ENCODE measurements around the gene SDR42E1.

SDR42E1 gene, protein sequence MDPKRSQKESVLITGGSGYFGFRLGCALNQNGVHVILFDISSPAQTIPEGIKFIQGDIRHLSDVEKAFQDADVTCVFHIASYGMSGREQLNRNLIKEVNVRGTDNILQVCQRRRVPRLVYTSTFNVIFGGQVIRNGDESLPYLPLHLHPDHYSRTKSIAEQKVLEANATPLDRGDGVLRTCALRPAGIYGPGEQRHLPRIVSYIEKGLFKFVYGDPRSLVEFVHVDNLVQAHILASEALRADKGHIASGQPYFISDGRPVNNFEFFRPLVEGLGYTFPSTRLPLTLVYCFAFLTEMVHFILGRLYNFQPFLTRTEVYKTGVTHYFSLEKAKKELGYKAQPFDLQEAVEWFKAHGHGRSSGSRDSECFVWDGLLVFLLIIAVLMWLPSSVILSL

DNA sequence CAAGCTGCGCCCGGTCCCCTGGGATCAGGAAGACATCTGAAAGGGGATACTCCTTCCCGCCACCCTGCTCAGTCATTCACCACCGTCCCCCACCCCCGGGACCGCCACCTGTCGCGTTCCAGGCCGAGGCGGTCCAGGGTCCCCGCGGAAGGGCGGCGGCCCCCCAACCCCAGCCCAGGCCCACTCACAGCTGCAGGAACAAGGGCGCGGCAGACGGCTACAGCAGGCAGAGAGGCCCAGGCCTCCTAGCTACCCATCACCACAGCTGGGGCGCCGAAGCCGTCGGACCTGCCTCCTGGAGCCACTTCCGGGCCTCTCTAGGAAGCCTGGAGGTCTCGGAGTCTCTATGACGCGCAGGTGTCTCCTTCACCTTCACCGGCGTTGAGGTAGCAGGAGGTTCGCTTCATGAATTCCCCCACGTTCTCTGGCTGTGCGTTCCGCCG, at the start of gene SDR42E1:
TSS of gene SDR42E1 (minus strand) at position 272 of the 443 bp plus-strand sequence. CDS start 10,612 bp downstream, outside the sequence.
- peak within 1 kb of the TSS; percentile 68; the same call in 1 of the 2 replicates for H3K4me3 ChIP-seq (ENCODE audit: low read length)
- TF ChIP-seq ZNF274 (IDR thresholded peaks at IDR 0.05; ENCODE audit: low read depth, low read length), result no peak

DNA sequence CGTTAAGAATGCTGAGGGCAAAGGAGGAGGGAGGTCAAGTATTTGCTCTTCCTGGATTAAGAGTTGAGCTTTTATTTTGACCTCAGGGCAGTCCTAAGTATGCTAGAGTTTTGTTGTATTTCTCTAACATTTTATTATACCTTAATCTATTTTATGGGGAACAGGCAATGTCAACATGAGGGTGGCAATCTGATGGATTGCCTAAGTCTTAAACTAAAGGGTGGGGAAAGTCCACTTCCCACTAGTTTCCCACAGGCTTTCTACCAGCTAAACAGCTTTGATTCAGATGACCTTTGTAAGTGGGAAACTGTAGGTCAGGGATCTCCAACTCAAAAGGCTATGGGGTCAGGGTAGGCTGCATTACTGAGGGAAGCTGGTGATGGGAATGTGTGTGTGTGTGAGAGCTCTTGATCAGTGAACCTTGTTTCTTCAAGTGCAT, 48.7 kb upstream of the SDR42E1 start:
- TF ChIP-seq ZNF274 (IDR thresholded peaks at IDR 0.05; ENCODE audit: low read depth, low read length), result no peak
- no peak overlapping the region for H3K4me3 ChIP-seq (ENCODE audit: low read length)

DNA sequence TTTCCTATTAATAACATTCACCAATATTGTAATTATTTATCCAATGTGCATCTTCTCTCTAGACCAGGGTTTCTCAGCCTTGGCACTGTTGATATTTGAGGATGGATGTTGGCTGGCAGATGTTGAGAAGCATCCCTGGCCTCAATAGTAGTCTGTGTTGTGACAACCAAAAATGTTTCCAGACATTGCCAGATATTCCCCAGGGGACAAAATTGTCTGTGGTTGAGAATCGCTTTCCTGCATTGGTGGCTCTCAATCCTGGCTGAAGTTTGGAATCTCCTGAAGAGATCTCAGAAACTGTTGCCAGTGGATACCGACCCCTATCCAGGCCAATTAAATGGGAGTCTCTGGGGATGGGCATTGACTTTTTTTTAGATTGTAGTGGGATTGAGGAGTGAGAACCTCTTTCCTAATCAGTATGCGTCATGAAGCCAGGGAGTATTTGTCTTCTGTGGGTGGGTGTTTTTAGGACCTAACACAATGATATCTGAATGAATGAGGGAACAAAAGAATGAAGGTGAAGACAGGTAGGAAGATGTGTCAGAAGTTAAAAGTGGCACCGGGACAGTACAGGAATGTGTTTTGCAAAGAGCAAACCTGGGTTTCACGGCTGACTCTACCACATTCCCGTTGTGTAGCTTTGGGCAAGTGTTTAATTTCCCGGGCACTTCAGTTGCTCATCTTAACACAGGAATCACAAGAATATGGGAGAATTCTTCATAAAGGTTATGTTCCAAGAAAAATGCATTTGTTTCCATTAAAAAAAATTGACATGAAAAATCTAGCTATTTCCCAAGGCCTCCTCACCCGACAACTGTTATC, 48.1 kb upstream of the SDR42E1 start:
- no peak overlapping the region for H3K4me3 ChIP-seq (ENCODE audit: low read length)
- TF ChIP-seq ZNF274 (IDR thresholded peaks at IDR 0.05; ENCODE audit: low read depth, low read length), result no peak

DNA sequence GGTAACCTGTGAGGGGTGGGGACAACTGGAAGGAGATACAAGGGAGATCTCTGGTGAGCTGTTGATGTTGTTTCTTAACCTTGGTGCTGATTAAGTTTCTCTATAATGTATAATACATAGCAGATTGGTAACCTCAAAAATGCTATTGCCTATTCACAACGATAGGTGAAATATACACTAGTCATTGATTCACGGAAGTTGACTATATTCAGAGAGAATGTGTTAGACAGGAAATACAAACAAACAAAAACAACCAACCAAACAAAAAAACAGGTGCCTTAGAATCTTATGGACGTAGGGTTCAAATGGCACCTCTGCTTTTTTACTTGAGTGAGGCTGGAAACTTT, 45.3 kb upstream of the SDR42E1 start:
- no peak for TF ChIP-seq ZNF274 (IDR thresholded peaks at IDR 0.05; ENCODE audit: low read depth, low read length)
- no peak overlapping the region for H3K4me3 ChIP-seq (ENCODE audit: low read length)

DNA sequence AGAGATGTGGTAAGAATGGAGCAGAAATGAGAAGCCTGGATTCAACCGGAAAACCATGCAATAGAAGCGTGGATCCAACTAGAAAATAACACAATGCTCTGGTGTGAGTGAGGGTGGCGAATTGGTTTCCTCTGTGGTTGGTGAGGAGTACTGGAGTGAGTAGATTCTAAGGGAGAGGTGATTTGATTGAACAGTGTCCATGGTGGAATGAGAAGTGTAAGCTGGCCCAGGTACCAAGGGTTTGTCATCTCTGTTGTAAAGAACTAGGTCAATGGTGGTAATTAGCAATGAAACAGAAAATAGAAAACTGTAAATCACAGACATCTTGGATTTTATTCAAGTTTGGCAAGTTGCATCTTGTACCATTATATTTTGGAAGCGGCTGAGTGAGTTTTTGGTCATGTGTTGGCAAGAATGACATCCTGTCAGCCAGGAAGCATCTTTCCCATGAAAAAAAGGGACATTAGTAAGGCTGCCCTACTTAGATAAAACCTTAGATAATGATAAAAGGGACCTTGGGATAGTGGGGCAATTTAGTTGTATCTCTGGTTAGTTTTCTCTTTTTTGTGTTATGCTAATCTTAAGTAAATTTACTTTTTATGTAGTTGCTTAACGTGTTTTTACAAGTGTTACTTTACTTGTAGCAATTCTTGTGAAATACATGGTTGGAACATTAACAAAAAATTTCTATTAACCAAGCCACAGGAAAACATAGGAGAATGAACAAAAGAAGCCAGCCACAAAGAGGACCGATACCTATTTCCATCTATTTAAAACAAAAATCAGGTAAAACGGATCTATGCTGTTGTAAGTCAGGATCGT, 44.7 kb upstream of the SDR42E1 start:
- no peak overlapping the region for H3K4me3 ChIP-seq (ENCODE audit: low read length)
- no peak for TF ChIP-seq ZNF274 (IDR thresholded peaks at IDR 0.05; ENCODE audit: low read depth, low read length)

DNA sequence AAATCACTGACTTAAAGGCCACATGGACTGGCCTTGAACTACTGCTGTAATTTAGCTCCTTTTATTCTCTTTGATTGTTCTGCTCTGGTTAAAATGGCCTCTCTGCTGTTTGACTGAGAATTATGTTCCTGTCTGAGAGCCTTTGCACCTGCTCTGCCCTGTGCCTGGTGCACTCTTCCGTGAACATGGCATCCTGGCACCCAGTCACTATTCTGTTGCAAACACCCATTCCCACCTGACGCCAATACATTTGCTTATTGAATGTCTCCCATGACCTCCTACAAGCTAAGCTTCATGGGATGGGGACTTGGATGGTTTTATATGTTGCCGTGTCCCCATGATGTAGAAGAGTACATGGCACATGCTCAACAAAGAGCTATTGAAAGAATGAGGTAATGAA, 43.8 kb upstream of the SDR42E1 start:
- TF ChIP-seq ZNF274 (IDR thresholded peaks at IDR 0.05; ENCODE audit: low read depth, low read length), result no peak
- H3K4me3 ChIP-seq (ENCODE audit: low read length), result no peak overlapping the region

DNA sequence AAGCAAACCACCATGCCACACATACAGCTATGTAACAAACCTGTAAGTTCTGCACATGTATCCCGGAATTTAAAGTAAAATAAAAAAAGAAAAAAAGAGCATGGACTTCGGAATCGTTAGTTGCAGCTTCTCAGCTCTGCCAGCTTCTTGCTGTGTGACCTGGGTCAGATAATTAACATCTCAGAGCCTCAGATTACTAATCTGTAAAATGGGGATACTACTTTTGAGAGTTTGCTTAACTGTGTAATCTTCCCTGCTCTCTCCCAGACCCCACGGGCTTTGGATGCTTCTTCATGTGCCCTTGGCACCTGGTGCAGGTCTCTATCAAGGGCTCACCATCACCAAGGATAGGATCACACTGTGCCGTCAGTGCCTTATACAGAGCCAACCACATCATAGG, 40.4 kb upstream of the SDR42E1 start:
- no peak overlapping the region for H3K4me3 ChIP-seq (ENCODE audit: low read length)
- TF ChIP-seq ZNF274 (IDR thresholded peaks at IDR 0.05; ENCODE audit: low read depth, low read length), result no peak

DNA sequence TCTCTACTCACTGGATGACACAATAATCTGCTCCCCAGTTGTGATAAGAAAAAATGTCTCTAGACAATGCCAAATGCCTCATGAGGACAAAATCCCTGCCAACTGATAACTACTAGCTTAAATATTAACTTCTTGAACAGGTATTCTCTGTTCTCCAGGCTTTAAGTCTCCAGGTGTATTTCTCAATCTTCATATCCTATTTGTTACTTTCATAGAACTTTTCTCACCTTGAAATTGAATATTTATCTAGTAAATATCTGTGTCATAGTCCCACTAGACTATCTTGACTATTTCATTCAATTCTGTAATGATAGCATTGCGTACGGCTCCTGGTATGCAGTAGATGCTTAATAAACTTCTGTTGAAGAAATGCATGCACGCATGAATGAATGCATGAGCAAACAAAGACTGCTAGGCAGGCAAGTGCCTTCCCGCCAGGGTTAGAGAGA, 39.7 kb upstream of the SDR42E1 start:
- H3K4me3 ChIP-seq (ENCODE audit: low read length), result no peak overlapping the region
- no peak for TF ChIP-seq ZNF274 (IDR thresholded peaks at IDR 0.05; ENCODE audit: low read depth, low read length)

DNA sequence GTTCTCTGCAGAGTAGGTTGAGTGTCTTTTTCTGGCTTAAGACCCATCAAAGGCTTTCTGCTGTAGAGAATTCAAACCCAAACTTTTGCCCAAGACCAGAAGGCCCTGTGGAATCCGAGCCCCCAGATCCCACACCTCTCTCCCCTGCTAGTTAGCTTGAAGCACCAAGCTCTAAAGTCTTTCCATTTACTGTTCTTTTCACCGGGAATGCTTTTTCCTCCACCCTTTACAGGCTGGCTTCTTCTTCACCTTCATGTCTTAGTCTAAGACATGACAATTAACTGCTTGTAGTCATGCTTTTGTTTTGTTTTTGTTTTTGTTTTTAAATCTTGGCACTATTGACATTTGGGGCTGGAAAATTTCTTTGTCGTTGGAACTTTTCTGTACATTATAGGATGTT, 39.2 kb upstream of the SDR42E1 start:
- TF ChIP-seq ZNF274 (IDR thresholded peaks at IDR 0.05; ENCODE audit: low read depth, low read length), result no peak
- no peak overlapping the region for H3K4me3 ChIP-seq (ENCODE audit: low read length)

DNA sequence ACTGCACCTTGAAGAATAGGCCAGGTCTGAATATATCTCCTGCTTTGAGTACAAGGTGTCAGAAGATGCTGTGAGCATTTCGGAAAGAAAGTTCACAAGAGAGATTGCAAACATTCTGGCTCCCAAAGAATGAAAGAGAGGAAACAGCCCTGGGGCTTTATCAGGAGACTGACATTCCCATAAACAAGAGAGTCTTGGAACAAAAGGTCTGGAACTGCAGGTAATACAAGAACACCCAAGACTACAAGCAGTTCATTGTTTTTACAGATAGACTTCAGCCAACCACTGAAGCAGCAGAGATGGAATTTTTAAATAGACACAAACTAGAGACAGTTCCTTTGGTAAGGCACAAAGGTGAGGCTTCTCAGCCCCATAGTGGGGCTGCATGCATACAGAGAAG, 38.2 kb upstream of the SDR42E1 start:
- H3K4me3 ChIP-seq (ENCODE audit: low read length), result no peak overlapping the region

DNA sequence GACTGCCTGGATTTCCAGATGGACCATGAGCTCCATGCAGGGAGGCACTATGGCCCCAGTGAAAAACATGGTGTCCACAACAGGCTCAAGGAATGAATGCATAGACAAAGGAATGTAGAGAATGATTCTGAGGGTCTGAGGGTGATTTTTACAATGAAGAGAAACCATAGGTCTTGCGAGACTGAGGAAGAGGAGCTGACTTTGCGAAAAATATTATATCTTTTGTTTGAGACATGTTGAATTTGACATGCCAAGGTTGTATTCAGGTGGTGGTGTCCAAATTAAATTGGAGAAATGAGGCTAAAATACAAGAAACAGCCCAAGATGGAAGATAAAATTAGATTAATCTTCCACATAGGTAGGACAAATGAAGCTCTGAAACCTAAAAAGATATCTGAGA, 36.5 kb upstream of the SDR42E1 start:
- H3K4me3 ChIP-seq (ENCODE audit: low read length), result no peak overlapping the region
- TF ChIP-seq ZNF274 (IDR thresholded peaks at IDR 0.05; ENCODE audit: low read depth, low read length), result no peak

More for the DNA sequence above, 38.2 kb upstream of the SDR42E1 start:
- TF ChIP-seq ZNF274 (IDR thresholded peaks at IDR 0.05; ENCODE audit: low read depth, low read length), result no peak

DNA sequence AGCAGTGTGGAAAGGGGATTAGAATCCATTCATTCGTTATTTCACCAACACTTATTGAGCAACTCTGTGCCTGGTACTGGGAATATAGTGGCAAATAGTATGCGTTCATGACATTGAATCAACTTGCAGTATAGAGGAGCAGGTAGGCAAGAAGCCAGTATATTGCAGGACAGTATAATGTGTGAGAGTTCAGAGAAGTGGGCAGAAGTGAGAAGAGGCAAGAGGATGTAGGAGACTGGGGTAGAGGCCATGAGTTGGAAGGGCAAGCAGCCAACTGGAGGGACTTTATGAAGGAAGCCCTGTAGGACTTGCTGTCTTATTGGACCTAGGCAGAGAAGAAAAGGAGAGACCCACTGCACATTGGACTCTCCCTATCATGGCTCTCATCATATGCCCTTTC, 36.1 kb upstream of the SDR42E1 start:
- no peak for TF ChIP-seq ZNF274 (IDR thresholded peaks at IDR 0.05; ENCODE audit: low read depth, low read length)
- no peak overlapping the region for H3K4me3 ChIP-seq (ENCODE audit: low read length)

DNA sequence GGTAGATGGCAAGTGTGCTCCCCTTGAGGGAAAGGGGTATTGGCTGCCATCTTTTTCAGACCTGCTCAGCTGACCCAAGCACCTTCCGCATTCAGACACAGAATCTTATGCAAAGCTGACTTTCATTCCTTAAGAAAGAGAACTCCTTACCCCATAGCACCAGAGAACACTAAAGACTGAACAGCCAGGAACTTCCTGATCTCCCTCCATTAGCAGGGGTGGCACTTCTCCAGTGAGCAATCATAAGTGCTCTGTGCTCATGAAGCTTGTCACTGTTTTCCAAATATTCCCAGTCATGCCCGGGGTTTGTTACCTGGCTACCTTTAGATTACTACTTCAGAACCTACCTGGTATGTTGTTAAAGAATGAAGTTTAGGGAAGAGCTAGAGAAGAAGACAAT, 35.7 kb upstream of the SDR42E1 start:
- TF ChIP-seq ZNF274 (IDR thresholded peaks at IDR 0.05; ENCODE audit: low read depth, low read length), result no peak
- no peak overlapping the region for H3K4me3 ChIP-seq (ENCODE audit: low read length)

DNA sequence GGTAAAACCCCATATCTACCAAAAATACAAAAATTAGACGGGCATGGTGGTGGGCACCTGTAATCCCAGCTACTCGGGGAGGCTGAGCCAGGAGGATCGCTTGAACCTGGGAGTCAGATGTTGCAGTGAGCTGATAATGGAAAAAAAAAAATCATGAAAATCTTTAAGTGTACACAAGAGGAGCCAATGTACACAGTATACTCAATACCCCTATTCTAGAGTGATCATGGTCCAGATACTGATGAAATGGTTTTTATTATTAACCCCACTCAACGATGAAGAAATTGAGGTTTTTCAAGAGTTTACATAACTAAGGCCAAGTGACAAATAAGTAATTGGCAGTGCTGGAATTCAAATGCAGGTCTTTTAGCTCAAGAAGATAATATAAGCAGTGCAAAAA, 35.3 kb upstream of the SDR42E1 start:
- no peak overlapping the region for H3K4me3 ChIP-seq (ENCODE audit: low read length)
- TF ChIP-seq ZNF274 (IDR thresholded peaks at IDR 0.05; ENCODE audit: low read depth, low read length), result no peak

Measured in GM08714 (cell line).